ENCODE data around the gene FIGNL2.

DNA sequence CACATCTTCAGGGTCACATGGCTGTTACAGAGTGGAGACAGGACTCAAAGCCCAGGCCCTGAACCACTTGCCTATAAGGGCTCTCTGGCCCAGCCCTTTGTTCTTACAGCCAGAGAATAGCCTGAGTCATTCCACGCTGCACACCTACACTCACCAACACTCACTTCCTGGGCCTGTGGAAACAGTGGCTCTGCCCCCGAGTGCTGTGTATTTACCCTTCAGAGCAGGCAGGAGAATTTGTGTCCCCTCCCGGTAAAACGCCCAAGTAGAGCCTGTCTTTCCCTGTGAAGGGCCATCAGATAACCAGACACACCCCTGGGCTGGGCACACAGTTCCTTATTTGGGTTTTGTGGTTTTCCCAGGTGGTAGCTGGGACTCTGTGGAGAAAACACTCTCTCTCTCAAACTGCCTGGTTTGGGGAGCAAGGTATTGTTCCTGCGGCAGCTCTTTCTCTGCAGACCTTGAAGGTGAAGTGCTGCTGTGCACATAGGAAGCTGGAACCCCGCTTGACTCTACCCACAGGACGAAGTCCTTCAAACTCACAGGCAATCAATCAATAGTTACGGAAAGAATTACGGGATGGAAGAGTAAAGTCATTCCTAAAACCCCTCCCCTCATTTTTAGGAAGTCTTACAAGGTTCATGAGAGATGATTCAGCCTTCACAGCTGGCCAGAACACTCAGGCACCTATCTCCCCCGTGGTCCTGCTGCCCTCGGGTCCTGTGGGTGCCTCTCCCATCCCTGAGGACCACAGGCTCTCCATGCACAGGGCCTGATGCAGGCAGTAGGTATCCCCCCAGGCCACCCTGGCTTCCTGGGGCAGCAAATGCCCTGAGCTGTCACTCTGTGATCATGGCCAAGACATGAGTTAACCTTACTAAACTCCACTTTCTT is 20.3 kb downstream of the FIGNL2 start:
- TF ChIP-seq, protein P1, sequence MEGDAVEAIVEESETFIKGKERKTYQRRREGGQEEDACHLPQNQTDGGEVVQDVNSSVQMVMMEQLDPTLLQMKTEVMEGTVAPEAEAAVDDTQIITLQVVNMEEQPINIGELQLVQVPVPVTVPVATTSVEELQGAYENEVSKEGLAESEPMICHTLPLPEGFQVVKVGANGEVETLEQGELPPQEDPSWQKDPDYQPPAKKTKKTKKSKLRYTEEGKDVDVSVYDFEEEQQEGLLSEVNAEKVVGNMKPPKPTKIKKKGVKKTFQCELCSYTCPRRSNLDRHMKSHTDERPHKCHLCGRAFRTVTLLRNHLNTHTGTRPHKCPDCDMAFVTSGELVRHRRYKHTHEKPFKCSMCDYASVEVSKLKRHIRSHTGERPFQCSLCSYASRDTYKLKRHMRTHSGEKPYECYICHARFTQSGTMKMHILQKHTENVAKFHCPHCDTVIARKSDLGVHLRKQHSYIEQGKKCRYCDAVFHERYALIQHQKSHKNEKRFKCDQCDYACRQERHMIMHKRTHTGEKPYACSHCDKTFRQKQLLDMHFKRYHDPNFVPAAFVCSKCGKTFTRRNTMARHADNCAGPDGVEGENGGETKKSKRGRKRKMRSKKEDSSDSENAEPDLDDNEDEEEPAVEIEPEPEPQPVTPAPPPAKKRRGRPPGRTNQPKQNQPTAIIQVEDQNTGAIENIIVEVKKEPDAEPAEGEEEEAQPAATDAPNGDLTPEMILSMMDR (IDR thresholded peaks at IDR 0.05) = no peak
- no peak for TF ChIP-seq POLR2A (IDR thresholded peaks at IDR 0.05)

Data from lower leg skin (tissue), 3 donors.